ENCODE measurements around the gene TBCEL.

DNA sequence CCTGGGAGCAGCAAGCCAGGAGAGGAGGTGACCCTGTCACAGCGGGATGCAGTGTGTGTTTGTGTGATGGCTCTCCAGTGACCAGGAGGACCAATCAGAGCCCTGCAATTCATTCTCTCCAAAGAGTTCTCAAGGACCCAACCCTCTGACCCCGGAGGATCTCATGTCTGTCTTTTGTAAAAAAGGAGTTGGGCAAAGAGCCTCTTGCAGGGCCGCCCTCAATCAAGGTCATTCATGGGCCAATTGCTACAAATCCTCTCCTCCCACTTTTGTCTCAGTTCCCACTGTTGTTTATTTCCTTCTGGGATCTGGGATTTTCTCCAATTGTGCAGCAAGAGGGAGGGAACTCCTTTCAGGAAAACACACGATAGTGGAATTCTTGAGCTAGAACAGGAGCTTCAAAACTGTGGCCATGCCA, 81.2 kb downstream of the TBCEL start:
- TF ChIP-seq CTCF (IDR thresholded peaks at IDR 0.05) = no peak
- TF ChIP-seq POLR2A (IDR thresholded peaks at IDR 0.05) = no peak
